ENCODE data around the gene ADCY5. TPM values are rescaled to one million over a fixed set of nuclear protein-coding genes. Genes with fewer than 3 reads are reported as not detected.

Gene ADCY5
- total RNA-seq, 1 donor from 2014 or later = 4.0 TPM

- ATAC-seq = no peak
Measured at GRCh38 chr3:123298903-123299302, 150.0 kb downstream of the ADCY5 start.

GRCh38 chr3:123297627-123297899, 151.3 kb downstream of the ADCY5 start:
- no peak for TF ChIP-seq CTCF (IDR thresholded peaks at IDR 0.05)
- H3K36me3 ChIP-seq = no peaks in the 10 kb centered on the region
- H3K27me3 ChIP-seq = no peaks in the 10 kb centered on the region
- intact Hi-C loops (cut with DNase I) = no loop called here
- DNase-seq (no peak), ATAC-seq (no peak)
- H3K27ac ChIP-seq = no peak overlapping the region
- no peaks in the 10 kb centered on the region for H3K9me3 ChIP-seq
- no peak overlapping the region for H3K4me3 ChIP-seq
- no peaks in the 10 kb centered on the region for H3K4me1 ChIP-seq

More at GRCh38 chr3:123298903-123299302, 150.0 kb downstream of the ADCY5 start:
- Histone ChIP-seq H3K4me1 (no peaks in the 10 kb centered on the region), H3K4me3 (no peak overlapping the region), H3K36me3 (no peaks in the 10 kb centered on the region), H3K9me3 (no peaks in the 10 kb centered on the region), H3K27me3 (no peaks in the 10 kb centered on the region), H3K27ac (no peak overlapping the region)
- intact Hi-C loops (cut with DNase I) = no loop called here
- no peak for TF ChIP-seq CTCF (IDR thresholded peaks at IDR 0.05)
- no peak for DNase-seq

GRCh38 chr3:123296836-123297626, 151.9 kb downstream of the ADCY5 start:
- Histone ChIP-seq H3K9me3 (no peaks in the 10 kb centered on the region), H3K36me3 (no peaks in the 10 kb centered on the region), H3K4me3 (no peak overlapping the region), H3K4me1 (no peaks in the 10 kb centered on the region), H3K27me3 (no peaks in the 10 kb centered on the region), H3K27ac (no peak overlapping the region)
- ATAC-seq (no peak), DNase-seq (peak; percentile 52)
- TF ChIP-seq CTCF (IDR thresholded peaks at IDR 0.05) = no peak
- intact Hi-C loops (cut with DNase I) = no loop called here

- H3K36me3 ChIP-seq = no peaks in the 10 kb centered on the region
- no peaks in the 10 kb centered on the region for H3K9me3 ChIP-seq
- no peak overlapping the region for H3K27ac ChIP-seq
- no peak for ATAC-seq
- DNase-seq = peak; percentile 25
- no peak overlapping the region for H3K4me3 ChIP-seq
- no peaks in the 10 kb centered on the region for H3K4me1 ChIP-seq
- no peak for TF ChIP-seq CTCF (IDR thresholded peaks at IDR 0.05)
- H3K27me3 ChIP-seq = no peaks in the 10 kb centered on the region
- intact Hi-C loops (cut with DNase I) = no loop called here
Measured at GRCh38 chr3:123296261-123296660, 152.6 kb downstream of the ADCY5 start.

GRCh38 chr3:123295901-123296250, 153.0 kb downstream of the ADCY5 start:
- Histone ChIP-seq H3K36me3 (no peaks in the 10 kb centered on the region), H3K27me3 (no peaks in the 10 kb centered on the region), H3K4me1 (no peaks in the 10 kb centered on the region), H3K4me3 (no peak overlapping the region), H3K27ac (no peak overlapping the region), H3K9me3 (no peaks in the 10 kb centered on the region)
- ATAC-seq = no peak
- no peak for TF ChIP-seq CTCF (IDR thresholded peaks at IDR 0.05)
- intact Hi-C loops (cut with DNase I) = no loop called here
- DNase-seq = no peak
